Measurements from ENCODE around the gene IQGAP2. TPM values are rescaled to one million over a fixed set of nuclear protein-coding genes. Genes with fewer than 3 reads are reported as not detected.

IQGAP2 gene
- total RNA-seq, 1 experiment from 2014 or later, result 13.4 TPM

GRCh38 chr5:76527685-76528161 is 124.6 kb downstream of the IQGAP2 start:
- no peaks in the 10 kb centered on the region for H3K27me3 Mint-ChIP-seq (ENCODE audit: unreplicated experiment)
- intact Hi-C loops (cut with micrococcal nuclease; ENCODE audit: unreplicated experiment), result no loop called here
- H3K4me3 Mint-ChIP-seq (ENCODE audit: low read depth, unreplicated experiment), result no peak overlapping the region
- no peak for TF ChIP-seq CTCF (IDR thresholded peaks at IDR 0.05; ENCODE audit: unreplicated experiment)
- H3K27ac Mint-ChIP-seq (ENCODE audit: unreplicated experiment), result no peak overlapping the region
- DNase-seq, result no peak
- H3K36me3 Mint-ChIP-seq (ENCODE audit: insufficient read depth, unreplicated experiment), result no peaks in the 10 kb centered on the region
- H3K9me3 Mint-ChIP-seq (ENCODE audit: low read depth, unreplicated experiment), result no peaks in the 10 kb centered on the region
- no TSS peak for BruUV-seq (replicated peaks)
- CTCF ChIA-PET, result no interaction called here
- peaks cover 9% of the 10 kb centered on the region for H3K4me1 Mint-ChIP-seq (ENCODE audit: low read depth, unreplicated experiment)

GRCh38 chr5:76528547-76529331 is 125.7 kb downstream of the IQGAP2 start:
- no peak for DNase-seq
- intact Hi-C loops (cut with micrococcal nuclease; ENCODE audit: unreplicated experiment), result no loop called here
- H3K36me3 Mint-ChIP-seq (ENCODE audit: insufficient read depth, unreplicated experiment), result no peaks in the 10 kb centered on the region
- CTCF ChIA-PET, result interaction anchor here (0.6 kb wide), 1 partner anchor 9 kb away, joined by 3 read pairs; no protein-coding TSS in a partner anchor
- no peak for TF ChIP-seq CTCF (IDR thresholded peaks at IDR 0.05; ENCODE audit: unreplicated experiment)
- no peaks in the 10 kb centered on the region for H3K9me3 Mint-ChIP-seq (ENCODE audit: low read depth, unreplicated experiment)
- H3K4me3 Mint-ChIP-seq (ENCODE audit: low read depth, unreplicated experiment), result no peak overlapping the region
- no TSS peak for BruUV-seq (replicated peaks)
- H3K27ac Mint-ChIP-seq (ENCODE audit: unreplicated experiment), result no peak overlapping the region
- peaks cover 9% of the 10 kb centered on the region for H3K4me1 Mint-ChIP-seq (ENCODE audit: low read depth, unreplicated experiment)
- H3K27me3 Mint-ChIP-seq (ENCODE audit: unreplicated experiment), result no peaks in the 10 kb centered on the region

GRCh38 chr5:76529464-76530344 is 126.6 kb downstream of the IQGAP2 start:
- no peak overlapping the region for H3K27ac Mint-ChIP-seq (ENCODE audit: unreplicated experiment)
- no peaks in the 10 kb centered on the region for H3K36me3 Mint-ChIP-seq (ENCODE audit: insufficient read depth, unreplicated experiment)
- no peaks in the 10 kb centered on the region for H3K9me3 Mint-ChIP-seq (ENCODE audit: low read depth, unreplicated experiment)
- H3K27me3 Mint-ChIP-seq (ENCODE audit: unreplicated experiment), result no peaks in the 10 kb centered on the region
- CTCF ChIA-PET, result no interaction called here
- intact Hi-C loops (cut with micrococcal nuclease; ENCODE audit: unreplicated experiment), result no loop called here
- no TSS peak for BruUV-seq (replicated peaks)
- no peak overlapping the region for H3K4me3 Mint-ChIP-seq (ENCODE audit: low read depth, unreplicated experiment)
- H3K4me1 Mint-ChIP-seq (ENCODE audit: low read depth, unreplicated experiment), result peaks cover 9% of the 10 kb centered on the region
- no peak for DNase-seq
- no peak for TF ChIP-seq CTCF (IDR thresholded peaks at IDR 0.05; ENCODE audit: unreplicated experiment)

- CTCF ChIA-PET, result no interaction called here
- BruUV-seq (replicated peaks), result no TSS peak
- intact Hi-C loops (cut with micrococcal nuclease; ENCODE audit: unreplicated experiment), result no loop called here
- Mint-ChIP-seq H3K27ac (ENCODE audit: unreplicated experiment) (no peak overlapping the region), H3K27me3 (ENCODE audit: unreplicated experiment) (no peaks in the 10 kb centered on the region), H3K36me3 (ENCODE audit: insufficient read depth, unreplicated experiment) (no peaks in the 10 kb centered on the region), H3K4me3 (ENCODE audit: low read depth, unreplicated experiment) (no peak overlapping the region), H3K4me1 (ENCODE audit: low read depth, unreplicated experiment) (peaks cover 11% of the 10 kb centered on the region), H3K9me3 (ENCODE audit: low read depth, unreplicated experiment) (no peaks in the 10 kb centered on the region)
- DNase-seq, result no peak
- no peak for TF ChIP-seq CTCF (IDR thresholded peaks at IDR 0.05; ENCODE audit: unreplicated experiment)
Observed at GRCh38 chr5:76532052-76532451, 129.0 kb downstream of the IQGAP2 start.

Measured in Calu3 (cell line).